ENCODE results near the gene FOXP4. TPM values are rescaled to one million over a fixed set of nuclear protein-coding genes. Genes with fewer than 3 reads are reported as not detected.

FOXP4 gene
- total and polyA plus RNA-seq, 2 of the 13 experiments (the other 11 are each of a cell fraction or from before 2014, with no cell fraction given), result 11.0 to 12.4 TPM

GRCh38 chr6:41518118-41518517 is 28.1 kb upstream of the FOXP4 start (continued):
- TF ChIP-seq SNAI1 (CRISPR knock-in tag; IDR thresholded peaks at IDR 0.05; ENCODE audit: borderline replicate concordance) (no peak), PRDM15 (CRISPR knock-in tag; IDR thresholded peaks at IDR 0.05) (peak; percentile 26; the same call in 1 of the 2 replicates), KDM2A (CRISPR knock-in tag; IDR thresholded peaks at IDR 0.05; ENCODE audit: borderline replicate concordance, low read depth) (0 out of 2 replicates have a peak, but pooled peaks have one; percentile 42), SOX13 (IDR thresholded peaks at IDR 0.05) (no peak), SOX13 (CRISPR knock-in tag; conservative IDR thresholded peaks at IDR 0.05 in 1 of 2, IDR thresholded peaks at IDR 0.05 in 1 of 2) (peak in 1 of 2 experiments; percentile 67; a peak in 1 of 4 replicates), REPIN1 (CRISPR knock-in tag; IDR thresholded peaks at IDR 0.05; ENCODE audit: borderline replicate concordance, low read depth) (no peak; the same call in 1 of the 2 replicates), MYNN (CRISPR knock-in tag; IDR thresholded peaks at IDR 0.05; ENCODE audit: low read depth) (no peak), MEIS2 (CRISPR knock-in tag; IDR thresholded peaks at IDR 0.05) (peak; percentile 47; the same call in 1 of the 2 replicates), ZNF598 (CRISPR knock-in tag; IDR thresholded peaks at IDR 0.05; ENCODE audit: borderline replicate concordance) (peak; percentile 43; the same call in 1 of the 2 replicates), GPN1 (CRISPR knock-in tag; IDR thresholded peaks at IDR 0.05; ENCODE audit: borderline replicate concordance) (no peak), NPAS2 (CRISPR knock-in tag; IDR thresholded peaks at IDR 0.05; ENCODE audit: borderline replicate concordance) (no peak), ADNP (CRISPR knock-in tag; IDR thresholded peaks at IDR 0.05) (no peak), GMEB2 (CRISPR knock-in tag; IDR thresholded peaks at IDR 0.05; ENCODE audit: low read depth) (no peak), HNF4G (IDR thresholded peaks at IDR 0.05; ENCODE audit: borderline replicate concordance, low read depth, low read length) (no peak), HNF4G (CRISPR knock-in tag; IDR thresholded peaks at IDR 0.05; ENCODE audit: borderline replicate concordance, low read depth) (no peak; the same call in 1 of the 2 replicates), KLF15 (CRISPR knock-in tag; IDR thresholded peaks at IDR 0.05; ENCODE audit: borderline replicate concordance) (0 out of 2 replicates have a peak, but pooled peaks have one; percentile 46), FUBP1 (CRISPR knock-in tag; IDR thresholded peaks at IDR 0.05; ENCODE audit: borderline replicate concordance) (no peak), ZNF574 (CRISPR knock-in tag; IDR thresholded peaks at IDR 0.05) (peak; percentile 46; the same call in 1 of the 2 replicates), ZNF382 (CRISPR knock-in tag; IDR thresholded peaks at IDR 0.05; ENCODE audit: borderline replicate concordance) (no peak)

All from HepG2 (cell line).